ENCODE data around the gene ADD3.

The ADD3 gene

GRCh38 chr10:110002801-110003523, 4.8 kb upstream of the ADD3 start:
- Histone ChIP-seq H3K9me3 (ENCODE audit: low read length) (no peaks in the 10 kb centered on the region), H4K20me1 (ENCODE audit: insufficient read depth, low read length) (no peaks in the 10 kb centered on the region), H3K27me3 (ENCODE audit: insufficient read depth, low read length) (no peaks in the 10 kb centered on the region), H3K4me3 (ENCODE audit: low read depth, low read length, poor library complexity, severe bottlenecking) (no peak overlapping the region), H3K27ac (ENCODE audit: low read depth, low read length, poor library complexity, severe bottlenecking) (no peak overlapping the region), H2AFZ (ENCODE audit: low read length) (no peak overlapping the region), H3K36me3 (ENCODE audit: insufficient read depth, low read length) (no peaks in the 10 kb centered on the region), H3K9ac (ENCODE audit: low read length) (no peak overlapping the region), H3K79me2 (ENCODE audit: insufficient read depth, low read length) (no peaks in the 10 kb centered on the region), H3F3A (ENCODE audit: insufficient read depth, low read length) (no peaks in the 10 kb centered on the region), H3K4me2 (ENCODE audit: low read length) (no peak overlapping the region), H3K9me2 (ENCODE audit: low read depth, low read length) (no peaks in the 10 kb centered on the region), H3K4me1 (ENCODE audit: insufficient read depth, low read length, severe bottlenecking) (peaks cover 29% of the 10 kb centered on the region)
- TF ChIP-seq, protein P1, sequence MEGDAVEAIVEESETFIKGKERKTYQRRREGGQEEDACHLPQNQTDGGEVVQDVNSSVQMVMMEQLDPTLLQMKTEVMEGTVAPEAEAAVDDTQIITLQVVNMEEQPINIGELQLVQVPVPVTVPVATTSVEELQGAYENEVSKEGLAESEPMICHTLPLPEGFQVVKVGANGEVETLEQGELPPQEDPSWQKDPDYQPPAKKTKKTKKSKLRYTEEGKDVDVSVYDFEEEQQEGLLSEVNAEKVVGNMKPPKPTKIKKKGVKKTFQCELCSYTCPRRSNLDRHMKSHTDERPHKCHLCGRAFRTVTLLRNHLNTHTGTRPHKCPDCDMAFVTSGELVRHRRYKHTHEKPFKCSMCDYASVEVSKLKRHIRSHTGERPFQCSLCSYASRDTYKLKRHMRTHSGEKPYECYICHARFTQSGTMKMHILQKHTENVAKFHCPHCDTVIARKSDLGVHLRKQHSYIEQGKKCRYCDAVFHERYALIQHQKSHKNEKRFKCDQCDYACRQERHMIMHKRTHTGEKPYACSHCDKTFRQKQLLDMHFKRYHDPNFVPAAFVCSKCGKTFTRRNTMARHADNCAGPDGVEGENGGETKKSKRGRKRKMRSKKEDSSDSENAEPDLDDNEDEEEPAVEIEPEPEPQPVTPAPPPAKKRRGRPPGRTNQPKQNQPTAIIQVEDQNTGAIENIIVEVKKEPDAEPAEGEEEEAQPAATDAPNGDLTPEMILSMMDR (IDR thresholded peaks at IDR 0.05; ENCODE audit: low read length): no peak
- no peak for TF ChIP-seq EZH2 (IDR thresholded peaks at IDR 0.05; ENCODE audit: borderline replicate concordance, low read length)

DNA sequence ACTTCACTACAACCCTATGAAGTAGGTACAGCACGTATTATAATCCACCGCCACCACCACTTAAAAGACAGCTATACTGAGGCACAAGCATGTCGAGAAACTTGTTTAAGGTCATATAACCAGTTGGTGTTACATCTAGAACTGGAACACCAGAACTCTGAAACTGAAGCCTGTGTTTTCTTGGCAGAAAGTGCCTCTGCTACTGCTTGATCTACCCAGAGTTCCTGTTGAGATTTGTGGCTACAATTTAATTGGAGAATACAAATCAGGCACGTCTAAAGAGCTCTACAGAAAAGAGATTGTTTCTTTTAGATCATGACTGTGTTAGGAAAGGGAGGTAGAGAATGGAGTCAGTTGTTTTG, 4.3 kb upstream of the ADD3 start:
- no peak for TF ChIP-seq EZH2 (IDR thresholded peaks at IDR 0.05; ENCODE audit: borderline replicate concordance, low read length)
- TF ChIP-seq, protein P1 (IDR thresholded peaks at IDR 0.05; ENCODE audit: low read length): no peak
- Histone ChIP-seq H3K4me2 (ENCODE audit: low read length) (no peak overlapping the region), H3F3A (ENCODE audit: insufficient read depth, low read length) (no peaks in the 10 kb centered on the region), H3K36me3 (ENCODE audit: insufficient read depth, low read length) (no peaks in the 10 kb centered on the region), H3K27ac (ENCODE audit: low read depth, low read length, poor library complexity, severe bottlenecking) (no peak overlapping the region), H3K9me2 (ENCODE audit: low read depth, low read length) (no peaks in the 10 kb centered on the region), H3K9me3 (ENCODE audit: low read length) (no peaks in the 10 kb centered on the region), H3K9ac (ENCODE audit: low read length) (no peak overlapping the region), H3K27me3 (ENCODE audit: insufficient read depth, low read length) (no peaks in the 10 kb centered on the region), H3K4me3 (ENCODE audit: low read depth, low read length, poor library complexity, severe bottlenecking) (no peak overlapping the region), H2AFZ (ENCODE audit: low read length) (no peak overlapping the region), H3K4me1 (ENCODE audit: insufficient read depth, low read length, severe bottlenecking) (peaks cover 24% of the 10 kb centered on the region), H3K79me2 (ENCODE audit: insufficient read depth, low read length) (no peaks in the 10 kb centered on the region), H4K20me1 (ENCODE audit: insufficient read depth, low read length) (no peaks in the 10 kb centered on the region)

- Histone ChIP-seq H3K9ac (ENCODE audit: low read length) (no peak overlapping the region), H3K36me3 (ENCODE audit: insufficient read depth, low read length) (no peaks in the 10 kb centered on the region), H3K4me3 (ENCODE audit: low read depth, low read length, poor library complexity, severe bottlenecking) (no peak overlapping the region), H3K9me3 (ENCODE audit: low read length) (no peaks in the 10 kb centered on the region), H4K20me1 (ENCODE audit: insufficient read depth, low read length) (no peaks in the 10 kb centered on the region), H3F3A (ENCODE audit: insufficient read depth, low read length) (no peaks in the 10 kb centered on the region), H3K9me2 (ENCODE audit: low read depth, low read length) (no peaks in the 10 kb centered on the region), H2AFZ (ENCODE audit: low read length) (no peak overlapping the region), H3K79me2 (ENCODE audit: insufficient read depth, low read length) (peaks cover 19% of the 10 kb centered on the region), H3K27me3 (ENCODE audit: insufficient read depth, low read length) (no peaks in the 10 kb centered on the region), H3K4me2 (ENCODE audit: low read length) (peak overlapping the region; percentile 85), H3K4me1 (ENCODE audit: insufficient read depth, low read length, severe bottlenecking) (peaks cover 39% of the 10 kb centered on the region), H3K27ac (ENCODE audit: low read depth, low read length, poor library complexity, severe bottlenecking) (no peak overlapping the region)
- no peak for TF ChIP-seq EZH2 (IDR thresholded peaks at IDR 0.05; ENCODE audit: borderline replicate concordance, low read length)
- TF ChIP-seq, protein P1 (IDR thresholded peaks at IDR 0.05; ENCODE audit: low read length): no peak
Observed at GRCh38 chr10:110005719-110006118, 2.1 kb upstream of the ADD3 start.
